Effector CD8-positive, alpha-beta T cell (primary cell): ENCODE measurements around the gene CDC23.

Experiments used
- DNase-seq: peaks from one replicate; lab custom pipeline; 2025; lab: John Stamatoyannopoulos, UW

The CDC23 gene

GRCh38 chr5:138140268-138140667, 72.9 kb downstream of the CDC23 start:
- DNase-seq, result no peak

GRCh38 chr5:138139781-138140090, 73.4 kb downstream of the CDC23 start:
- no peak for DNase-seq

GRCh38 chr5:138138949-138139780, 74.0 kb downstream of the CDC23 start, which contains the start of gene NME5:
Gene NME5 (minus strand): TSS chr5:138139428. CDS start chr5:138138780, 648 bp downstream.
- DNase-seq, result no peak
